ENCODE results near the gene ZNF503. TPM values are rescaled to one million over a fixed set of nuclear protein-coding genes. Genes with fewer than 3 reads are reported as not detected.

The ZNF503 gene
- total and polyA plus RNA-seq, 10 of the 15 experiments (the other 5 are each of a cell fraction or from before 2014, with no cell fraction given), result 0.05 to 1.1 (median 0.11) TPM; not detected in 1

DNA sequence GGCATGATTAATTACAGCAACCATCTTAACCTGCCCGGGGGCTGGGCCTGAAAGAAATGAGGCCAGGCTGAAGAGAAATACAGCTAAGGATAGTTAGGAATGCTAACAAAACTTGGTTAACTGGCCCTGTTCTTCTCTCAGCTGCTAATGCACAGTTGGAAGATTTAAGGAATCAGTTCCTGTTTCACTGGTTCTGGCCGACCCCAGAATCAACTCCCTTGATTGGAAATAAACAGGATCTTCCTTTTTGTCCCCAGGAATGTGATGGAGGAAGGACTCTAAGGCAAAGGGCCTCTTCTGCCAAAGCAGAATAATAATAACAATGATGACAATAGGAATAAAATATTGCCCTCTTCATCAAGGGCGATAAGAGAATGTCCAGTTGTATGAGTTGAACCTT is 26.4 kb upstream of the ZNF503 start (continued):
- TF ChIP-seq BCL3 (IDR thresholded peaks at IDR 0.05; ENCODE audit: borderline replicate concordance, insufficient read depth, low read depth, low read length, poor library complexity, severe bottlenecking), result no peak

DNA sequence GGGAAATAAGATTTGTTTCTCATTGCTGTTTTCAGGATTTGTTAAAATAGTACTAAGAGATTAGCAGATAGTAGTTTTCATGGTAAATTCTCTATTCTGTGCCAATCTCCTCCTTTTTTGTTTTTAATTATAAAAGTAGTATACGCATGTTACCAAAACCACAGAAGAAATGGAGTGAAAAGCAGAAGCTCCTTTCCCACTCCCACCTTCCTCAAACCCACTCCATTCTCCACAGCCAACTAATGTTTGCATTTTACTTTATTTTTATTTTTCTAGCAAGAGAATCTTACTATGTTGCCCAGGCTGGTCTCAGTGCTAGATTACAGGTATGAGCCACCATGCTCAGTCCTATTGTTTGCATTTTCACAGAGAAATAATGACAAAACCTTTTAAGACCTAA is 25.3 kb upstream of the ZNF503 start:
- Histone ChIP-seq H3K4me2 (ENCODE audit: control insufficient read depth, insufficient read depth) (no peak overlapping the region), H3K27me3 (replicated peaks in 1 of 2; ENCODE audit: control insufficient read depth in 2 of 2, insufficient read depth in 2 of 2, low read length in 1 of 2) (peaks cover 0 to 9% of the 10 kb centered on the region in 2 experiments; a peak in 2 of 4 replicates), H3K4me3 (no peak overlapping the region), H3K9me3 (replicated peaks; ENCODE audit: control insufficient read depth, insufficient read depth, low read length) (no peaks in the 10 kb centered on the region), H3K9ac (ENCODE audit: control insufficient read depth, insufficient read depth, low read length) (no peak overlapping the region), H4K20me1 (ENCODE audit: control insufficient read depth, insufficient read depth) (no peaks in the 10 kb centered on the region), H3K36me3 (ENCODE audit: control insufficient read depth in 2 of 2, insufficient read depth in 2 of 2, low read length in 1 of 2) (no peaks in the 10 kb centered on the region), H2AFZ (ENCODE audit: control insufficient read depth, low read depth, low read length) (no peak overlapping the region), H3K27ac (ENCODE audit: control insufficient read depth, insufficient read depth) (no peak overlapping the region), H3K79me2 (ENCODE audit: control insufficient read depth, insufficient read depth, low read length) (no peaks in the 10 kb centered on the region), H3K4me1 (ENCODE audit: control insufficient read depth, insufficient read depth, low read length) (no peaks in the 10 kb centered on the region)
- SMC1A ChIA-PET (ENCODE audit: uncharacterized antibody, unreplicated experiment), result interaction anchor here (0.5 kb wide), 1 partner anchor 56 kb away, joined by 4 read pairs; no protein-coding TSS in a partner anchor
- no TSS peak for BruUV-seq (replicated peaks)
- in situ Hi-C loops (cut with MboI), result no loop called here
- FAIRE-seq (no peak), DNase-seq (ENCODE audit: low read depth, low spot score) (no peak), ATAC-seq (no peak)
- POLR2A ChIA-PET, result no interaction called here
- CTCF ChIA-PET, result interaction anchor here (1.1 kb wide), 2 partner anchors 10 to 30 kb away, joined by 3 read pairs; no protein-coding TSS in a partner anchor
- WGBS (ENCODE audit: insufficient coverage, insufficient replicate concordance, low lambda C conversion rate, missing lambda C conversion rate), result 7% methylated on average over 1 of the region's 1 CpG
- intact Hi-C loops (cut with micrococcal nuclease; ENCODE audit: unreplicated experiment), result no loop called here
- RAD21 ChIA-PET (ENCODE audit: unreplicated experiment), result no interaction called here
- TF ChIP-seq SUZ12 (IDR thresholded peaks at IDR 0.05; ENCODE audit: unreplicated experiment) (no peak), PAX5 (IDR thresholded peaks at IDR 0.05; ENCODE audit: borderline replicate concordance, low read depth, low read length) (no peak), SMARCA5 (IDR thresholded peaks at IDR 0.05) (no peak), PAX8 (IDR thresholded peaks at IDR 0.05) (no peak), NRF1 (conservative IDR thresholded peaks at IDR 0.05; ENCODE audit: low read depth, low read length) (no peak), RAD21 (IDR thresholded peaks at IDR 0.05; ENCODE audit: insufficient read depth, low read depth, low read length) (no peak), CBX5 (IDR thresholded peaks at IDR 0.05; ENCODE audit: low read depth) (no peak), TAF1 (IDR thresholded peaks at IDR 0.05; ENCODE audit: borderline replicate concordance, low read depth, low read length) (no peak), STAT3 (IDR thresholded peaks at IDR 0.05; ENCODE audit: low read depth, low read length) (no peak), ZNF687 (IDR thresholded peaks at IDR 0.05) (no peak), ELK1 (IDR thresholded peaks at IDR 0.05; ENCODE audit: low read depth, low read length) (no peak), GATAD2B (conservative IDR thresholded peaks at IDR 0.05; ENCODE audit: low read depth) (no peak), RB1 (IDR thresholded peaks at IDR 0.05; ENCODE audit: borderline replicate concordance) (no peak), HDAC6 (IDR thresholded peaks at IDR 0.05; ENCODE audit: unreplicated experiment) (no peak)
- TF ChIP-seq, protein P1, sequence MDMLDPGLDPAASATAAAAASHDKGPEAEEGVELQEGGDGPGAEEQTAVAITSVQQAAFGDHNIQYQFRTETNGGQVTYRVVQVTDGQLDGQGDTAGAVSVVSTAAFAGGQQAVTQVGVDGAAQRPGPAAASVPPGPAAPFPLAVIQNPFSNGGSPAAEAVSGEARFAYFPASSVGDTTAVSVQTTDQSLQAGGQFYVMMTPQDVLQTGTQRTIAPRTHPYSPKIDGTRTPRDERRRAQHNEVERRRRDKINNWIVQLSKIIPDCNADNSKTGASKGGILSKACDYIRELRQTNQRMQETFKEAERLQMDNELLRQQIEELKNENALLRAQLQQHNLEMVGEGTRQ (IDR thresholded peaks at IDR 0.05; ENCODE audit: borderline replicate concordance, low read depth, low read length), result no peak

Data from GM12878 (cell line).